ENCODE data around the gene PCDH12.

The PCDH12 gene

DNA sequence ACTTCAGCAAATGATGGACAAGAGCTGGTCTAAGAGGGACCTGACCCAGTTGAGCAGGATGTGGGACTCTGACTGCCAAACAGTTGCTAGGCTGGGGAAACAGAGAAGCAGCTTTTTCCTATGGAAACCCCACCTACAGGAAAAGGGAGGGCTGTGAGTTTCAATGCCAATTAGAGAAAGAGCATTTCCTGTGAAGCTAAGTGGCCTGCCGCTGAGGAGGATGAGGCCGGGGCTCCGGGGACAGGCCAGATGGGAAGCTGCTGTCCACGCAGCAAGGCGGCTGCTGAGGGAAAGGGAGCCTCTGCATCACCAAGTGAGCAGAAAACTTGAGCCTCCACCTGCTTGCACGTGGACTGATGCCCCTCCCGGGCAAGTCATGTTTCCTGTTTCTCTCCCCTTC lies at the start of gene PCDH12:
PCDH12 (minus strand) TSS at position 90 of the 400 bp plus-strand sequence. CDS start 351 bp downstream, outside the sequence.
- no peak for DNase-seq

DNA sequence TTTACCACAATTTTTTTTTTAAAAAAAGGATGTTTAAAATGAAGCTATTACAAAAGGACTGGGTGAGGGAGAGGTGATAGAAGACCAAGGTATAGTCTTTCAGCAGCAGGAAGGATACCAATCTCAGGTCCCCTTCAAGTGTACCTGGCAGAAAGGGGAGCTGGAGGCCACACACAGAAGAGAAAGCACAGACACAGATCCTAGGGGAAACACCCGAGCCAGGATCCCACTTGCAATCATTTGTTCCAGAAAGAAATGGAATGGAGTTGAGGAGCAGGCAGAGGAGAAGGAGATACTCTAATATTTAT lies 49.2 kb upstream of the PCDH12 start:
- no peak for DNase-seq

DNA sequence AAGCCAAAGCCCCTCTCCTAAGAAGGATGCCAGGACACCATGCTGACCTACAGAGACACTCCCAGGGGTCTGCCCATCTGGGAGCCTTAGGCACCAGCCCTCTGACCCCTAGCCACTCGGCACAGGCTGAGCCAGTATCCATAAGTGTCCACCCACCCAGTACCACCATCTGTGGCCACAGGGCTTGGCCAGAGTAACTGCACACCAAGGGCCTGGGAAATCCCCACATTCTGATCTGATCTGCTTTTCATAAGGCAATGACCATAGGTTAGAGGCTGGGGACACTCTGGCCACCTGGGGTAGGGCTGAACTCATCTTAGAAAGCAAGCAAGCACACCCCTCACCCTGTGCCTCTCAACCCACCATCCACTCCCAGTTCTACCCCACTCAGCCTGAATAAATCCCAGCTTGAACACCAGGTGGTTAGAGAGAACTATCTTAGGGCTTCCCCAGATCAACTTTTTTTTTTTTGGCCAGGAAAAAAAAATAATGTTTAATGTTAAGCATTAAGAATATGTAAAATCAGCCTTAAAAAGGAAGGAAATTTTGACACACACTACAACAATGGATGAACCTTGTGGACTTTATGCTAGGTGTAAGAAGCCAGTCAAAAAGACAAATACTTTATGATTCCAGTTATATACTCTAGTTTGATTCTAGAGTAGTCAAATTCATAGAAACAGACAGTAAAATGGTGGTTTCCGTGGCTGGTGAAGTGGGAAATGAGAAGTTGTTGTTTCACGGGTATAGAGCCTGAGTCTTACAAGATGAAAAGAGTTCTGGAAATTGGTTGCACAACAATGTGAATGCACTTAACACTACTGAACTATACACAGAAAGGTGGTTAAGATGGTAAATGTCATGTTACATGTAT lies 48.6 kb upstream of the PCDH12 start:
- DNase-seq, result no peak

DNA sequence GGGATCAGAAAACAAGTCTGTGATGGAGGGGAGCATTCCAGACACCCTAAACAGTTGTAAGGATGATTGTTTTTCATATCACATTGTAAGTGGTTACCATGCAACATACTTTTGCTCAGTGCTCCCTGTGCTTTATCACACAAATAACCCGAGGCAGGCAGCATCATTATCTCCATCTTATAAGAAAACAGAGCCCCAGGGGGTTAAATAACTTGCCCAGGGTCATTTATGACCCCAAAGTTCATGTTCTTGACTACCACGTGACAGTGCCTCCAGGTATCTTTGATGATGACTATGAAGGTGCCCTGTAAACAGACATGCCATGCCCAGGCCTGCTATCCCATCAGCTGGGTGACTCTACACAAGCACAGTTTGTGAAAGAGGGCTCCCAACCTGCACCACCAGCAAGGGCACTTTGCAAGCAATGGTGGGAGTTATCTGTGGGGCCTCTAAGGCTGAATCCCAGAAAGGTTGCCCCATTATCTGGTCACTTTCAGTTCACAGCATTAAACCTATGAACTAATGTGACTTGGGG lies 45.3 kb upstream of the PCDH12 start:
- DNase-seq, result no peak

DNA sequence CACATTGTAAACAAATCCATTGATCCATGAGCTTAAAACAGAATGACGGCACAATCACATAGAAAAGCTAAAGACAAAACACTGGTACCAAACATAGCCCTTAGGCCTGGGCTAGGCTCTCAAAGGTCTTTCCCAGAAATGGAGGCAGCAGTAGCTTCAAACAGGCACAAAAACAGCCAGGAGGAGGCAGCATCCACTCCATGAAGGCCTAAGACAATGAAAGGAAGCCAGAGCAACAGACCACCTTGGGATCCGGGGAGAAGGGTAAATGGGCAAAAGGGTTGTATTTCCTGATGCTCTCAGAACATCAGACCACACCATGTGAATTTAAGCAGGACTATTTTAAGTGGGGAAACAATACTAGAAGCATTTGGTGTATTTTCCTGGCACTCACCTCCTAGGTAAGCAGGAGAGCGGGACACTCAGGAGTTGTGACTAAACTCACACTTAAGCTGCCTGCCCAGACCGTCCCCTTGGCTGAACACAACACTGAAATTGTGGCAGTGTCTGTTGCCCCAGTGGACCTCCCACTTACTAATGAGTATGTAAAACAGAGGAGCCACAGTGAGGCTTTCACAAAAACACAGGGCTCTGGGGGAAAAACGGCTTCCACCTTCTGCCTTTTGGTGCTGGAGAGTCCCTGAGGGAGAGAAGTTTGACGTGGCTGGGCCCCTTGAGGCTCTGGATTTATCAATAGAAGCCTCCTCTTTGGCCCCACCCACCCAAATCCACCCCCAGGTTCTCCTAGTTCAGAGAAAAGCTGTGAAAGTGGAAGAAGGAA lies 42.9 kb upstream of the PCDH12 start:
- no peak for DNase-seq

DNA sequence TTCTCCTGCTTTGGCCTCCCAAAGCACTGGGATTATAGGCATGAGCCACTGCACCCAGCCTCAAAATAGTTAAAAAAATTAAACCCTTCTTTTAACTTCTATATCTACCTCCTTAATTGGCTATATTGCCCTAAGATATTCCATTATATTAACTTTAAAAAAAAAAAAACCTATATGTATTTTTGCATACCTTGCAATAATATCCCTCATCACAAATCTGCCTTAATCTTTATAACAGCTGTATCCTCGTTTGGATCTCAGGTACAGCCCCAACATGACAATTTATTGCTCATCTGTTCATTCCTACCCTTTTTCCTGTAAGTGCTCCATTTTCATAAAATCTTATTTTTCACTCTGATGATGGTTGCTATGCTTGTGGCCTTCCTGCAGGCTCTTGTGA lies 42.2 kb upstream of the PCDH12 start:
- no peak for DNase-seq

DNA sequence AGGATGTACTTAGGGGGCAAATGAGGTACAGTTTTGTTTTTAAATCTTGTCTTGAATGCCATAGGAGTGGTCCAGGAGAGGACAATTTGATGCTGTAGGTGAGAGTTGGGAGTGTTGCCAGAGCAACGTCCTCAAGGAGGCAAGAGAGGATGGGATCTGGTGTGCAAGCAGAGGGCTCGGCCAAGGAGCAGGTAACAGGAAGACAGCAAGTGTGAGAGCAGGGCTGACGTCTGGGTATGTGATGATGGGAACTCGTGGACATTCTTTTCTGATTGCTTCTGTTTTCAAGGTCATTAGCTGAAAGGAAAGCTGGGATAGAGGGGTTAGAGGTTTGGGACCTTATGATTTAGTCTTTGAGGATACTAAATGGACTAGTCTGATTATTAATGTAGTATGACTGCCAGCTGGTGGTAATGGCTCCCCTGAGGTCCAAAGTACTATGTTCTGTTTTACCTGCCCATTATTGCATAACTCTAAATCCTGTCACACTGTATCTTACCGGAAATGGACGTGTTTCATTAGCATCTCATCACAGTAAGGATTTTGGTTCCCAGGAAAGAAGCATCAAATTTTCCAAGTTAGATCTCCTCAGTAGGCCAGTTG lies 39.5 kb upstream of the PCDH12 start:
- DNase-seq, result no peak

DNA sequence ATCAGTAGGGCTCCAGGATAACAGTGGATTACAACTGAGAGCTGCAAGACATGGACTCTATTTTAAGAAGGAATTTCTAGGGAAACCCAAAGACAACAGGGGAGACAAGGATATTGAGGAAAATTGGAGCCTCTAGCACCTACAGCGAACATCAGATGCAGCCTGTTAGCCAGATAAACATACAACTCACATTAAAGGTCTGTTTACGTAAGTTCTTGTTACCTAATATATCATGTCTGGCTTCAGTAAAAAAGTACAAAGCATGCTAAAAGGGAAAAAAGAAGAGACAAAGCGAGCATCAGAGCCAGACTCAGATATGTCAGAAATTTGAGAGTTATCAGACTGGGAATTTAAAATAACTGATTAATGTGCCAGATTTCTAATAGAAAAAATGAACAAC lies 37.7 kb upstream of the PCDH12 start:
- no peak for DNase-seq

DNA sequence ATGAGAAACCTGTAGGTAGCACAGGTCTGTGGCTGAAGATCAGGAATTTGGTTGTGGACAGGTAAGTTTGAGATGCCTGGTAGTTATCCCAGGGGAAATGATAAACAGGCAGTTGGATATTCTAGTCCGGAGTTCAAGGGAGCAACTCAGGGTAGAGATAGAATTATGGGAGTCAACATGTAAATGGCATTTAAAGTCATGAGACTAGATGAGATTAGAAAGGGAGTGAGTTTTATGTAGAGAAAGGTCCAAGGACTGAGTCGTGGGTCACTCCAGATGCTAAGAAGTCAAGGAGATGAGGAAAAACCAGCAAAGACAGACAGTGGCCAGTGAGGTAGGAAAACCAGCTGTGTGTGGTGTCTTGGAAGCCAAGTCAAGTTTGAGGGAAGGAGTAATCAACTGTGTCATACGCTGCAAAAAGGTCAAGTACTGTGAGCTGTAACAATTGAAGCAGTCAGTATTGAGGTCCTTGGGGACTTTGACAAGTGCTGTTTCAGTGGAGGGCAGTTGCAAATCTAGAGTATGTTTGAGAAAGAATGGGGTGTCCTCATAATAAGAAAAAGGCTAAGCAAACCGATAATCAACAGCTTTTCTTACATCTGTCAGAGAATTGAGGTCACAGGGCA lies 36.6 kb upstream of the PCDH12 start:
- DNase-seq, result no peak

DNA sequence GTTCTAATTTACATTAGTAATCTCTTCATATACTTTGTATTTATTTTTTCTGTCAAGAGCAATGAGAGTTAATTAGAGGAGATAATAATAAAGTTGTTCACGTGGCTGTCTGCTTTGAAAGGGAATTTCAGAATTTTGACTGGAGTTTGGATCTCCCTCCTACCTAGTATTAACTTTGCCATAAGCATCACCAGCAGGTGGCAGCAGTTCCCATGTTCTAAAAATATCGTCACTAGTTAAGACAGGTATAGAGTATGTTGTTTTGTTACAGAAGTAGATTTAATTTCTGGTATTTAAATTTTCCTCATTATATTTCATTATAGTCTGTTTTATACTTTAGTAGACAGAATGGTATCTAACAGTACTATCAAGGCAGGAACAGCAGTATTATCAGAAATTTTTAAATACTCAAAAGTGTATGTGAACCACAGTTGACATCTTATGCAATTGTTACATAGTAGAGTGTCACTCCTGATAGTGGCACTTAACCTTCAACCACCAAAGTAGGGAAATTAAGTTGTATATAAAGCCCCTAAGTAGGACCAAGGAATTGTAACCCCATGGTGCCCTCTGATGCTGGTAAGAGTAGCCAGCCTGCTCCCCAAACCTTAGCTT lies 34.5 kb upstream of the PCDH12 start:
- DNase-seq, result no peak

DNA sequence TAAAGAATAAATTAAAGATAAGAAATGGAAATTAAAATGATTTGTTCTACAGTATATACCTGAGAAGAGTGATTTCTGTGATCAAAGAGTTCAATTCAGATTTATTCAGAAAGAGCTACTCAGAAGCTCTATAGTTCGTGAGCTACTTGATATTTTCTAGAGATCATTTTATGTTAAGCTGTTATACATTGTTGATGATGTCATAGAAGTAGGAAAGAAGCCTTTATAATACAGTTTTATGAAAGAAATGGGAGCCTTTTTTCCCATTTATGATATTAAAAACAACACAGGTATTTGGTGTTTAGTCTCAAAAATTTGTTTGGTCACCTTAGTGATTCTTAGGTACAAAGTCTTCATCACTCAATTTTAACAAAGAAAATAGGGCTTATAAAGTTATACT lies 31.7 kb upstream of the PCDH12 start:
- no peak for DNase-seq

DNA sequence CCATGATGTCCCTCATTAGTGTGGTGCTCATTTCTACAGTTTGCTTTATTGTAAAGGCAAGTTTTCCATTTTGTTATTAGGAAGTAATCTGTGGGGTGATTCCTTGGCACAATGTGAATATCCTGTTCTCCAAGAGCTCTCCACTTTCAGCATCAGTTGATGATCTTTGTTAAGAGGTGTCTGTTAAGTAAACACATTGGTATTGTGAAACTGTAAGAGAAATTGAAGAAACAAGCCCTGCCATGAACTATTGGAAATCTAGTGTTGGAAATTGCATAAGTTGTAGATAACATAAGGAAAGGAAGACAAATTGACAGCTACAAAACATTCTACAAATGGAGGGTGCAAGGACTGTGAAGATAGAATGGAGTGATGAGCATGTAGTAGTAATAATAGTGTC lies 28.1 kb upstream of the PCDH12 start:
- no peak for DNase-seq

DNA sequence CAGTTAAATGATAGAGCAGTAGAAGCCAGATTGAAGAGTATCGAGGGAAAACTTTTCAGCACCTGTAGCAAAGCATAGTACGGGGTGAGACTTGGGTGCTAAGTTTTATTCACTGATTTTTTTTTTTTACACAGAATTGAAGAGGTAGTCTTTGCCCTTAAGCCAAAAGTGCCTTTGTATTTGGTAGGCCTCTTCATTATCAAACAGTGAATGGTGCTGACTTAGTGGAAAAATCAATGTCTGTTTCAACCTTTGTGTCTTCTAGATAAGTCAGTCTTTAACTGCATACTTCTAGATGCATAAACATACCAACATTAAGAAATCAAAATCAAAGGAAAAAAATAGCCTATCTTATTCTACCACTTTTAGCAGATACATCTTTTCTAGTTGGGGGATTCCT lies 24.6 kb upstream of the PCDH12 start:
- no peak for DNase-seq

DNA sequence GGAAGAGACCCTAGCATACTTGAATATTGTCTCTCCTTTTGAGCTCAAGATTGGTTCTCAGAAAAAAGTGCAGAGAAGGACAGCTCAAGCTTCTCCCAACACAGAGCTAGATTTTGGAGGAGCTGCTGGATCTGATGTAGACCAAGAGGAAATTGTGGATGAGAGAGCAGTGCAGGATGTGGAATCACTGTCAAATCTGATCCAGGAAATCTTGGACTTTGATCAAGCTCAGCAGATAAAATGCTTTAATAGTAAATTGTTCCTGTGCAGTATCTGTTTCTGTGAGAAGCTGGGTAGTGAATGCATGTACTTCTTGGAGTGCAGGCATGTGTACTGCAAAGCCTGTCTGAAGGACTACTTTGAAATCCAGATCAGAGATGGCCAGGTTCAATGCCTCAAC lies 20.4 kb upstream of the PCDH12 start:
- no peak for DNase-seq

DNA sequence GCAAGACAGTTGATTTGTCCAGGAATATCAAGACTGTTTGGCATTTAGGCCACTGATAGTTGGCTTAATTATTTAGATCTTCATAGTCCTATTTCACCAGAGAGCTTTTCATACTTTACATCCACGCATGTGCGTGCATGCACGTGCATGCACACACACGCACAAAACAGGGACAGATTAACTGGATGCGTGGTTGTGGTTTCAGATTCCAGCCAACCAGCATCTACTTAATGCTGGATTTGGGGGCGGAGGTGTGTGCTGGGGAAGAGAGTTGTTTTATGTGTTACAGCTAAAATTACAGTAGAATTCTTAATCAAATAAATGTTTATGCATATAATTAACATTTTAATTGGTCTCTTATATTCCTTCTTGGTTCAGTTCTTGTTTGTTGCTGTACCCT lies 18.2 kb upstream of the PCDH12 start:
- DNase-seq, result no peak

DNA sequence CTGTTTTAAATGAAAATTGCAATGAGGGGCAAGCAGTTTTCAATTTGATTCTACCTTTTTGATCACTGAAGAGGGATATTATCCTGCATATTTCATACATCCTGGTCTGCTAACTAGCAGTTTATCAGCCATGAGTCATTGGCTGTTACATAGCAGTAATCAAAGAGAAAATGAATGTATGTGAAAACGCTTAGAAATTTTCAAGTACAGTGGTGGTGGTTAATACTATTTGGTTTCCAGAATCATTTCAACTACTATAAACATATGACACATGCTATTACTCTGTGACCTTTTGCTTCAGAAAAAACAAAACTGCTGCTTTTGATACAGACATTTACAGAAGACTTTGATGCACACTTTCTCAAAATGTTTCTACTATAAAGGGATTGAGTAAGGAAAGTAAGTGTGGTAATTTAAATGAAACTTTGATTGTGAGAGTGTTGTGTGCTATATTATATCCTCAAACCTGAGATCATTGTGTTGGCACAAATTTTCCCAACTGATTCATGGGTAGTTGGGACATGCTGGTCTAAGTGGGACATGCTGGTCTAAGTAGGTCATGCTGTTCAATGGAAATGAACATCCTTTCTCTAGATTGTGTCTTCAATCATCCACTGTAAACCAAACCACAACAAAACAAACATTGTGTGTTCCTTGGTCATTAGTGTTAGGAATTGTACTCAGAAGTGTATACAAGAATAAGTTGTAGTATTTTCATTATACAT lies 16.0 kb upstream of the PCDH12 start:
- no peak for DNase-seq

DNA sequence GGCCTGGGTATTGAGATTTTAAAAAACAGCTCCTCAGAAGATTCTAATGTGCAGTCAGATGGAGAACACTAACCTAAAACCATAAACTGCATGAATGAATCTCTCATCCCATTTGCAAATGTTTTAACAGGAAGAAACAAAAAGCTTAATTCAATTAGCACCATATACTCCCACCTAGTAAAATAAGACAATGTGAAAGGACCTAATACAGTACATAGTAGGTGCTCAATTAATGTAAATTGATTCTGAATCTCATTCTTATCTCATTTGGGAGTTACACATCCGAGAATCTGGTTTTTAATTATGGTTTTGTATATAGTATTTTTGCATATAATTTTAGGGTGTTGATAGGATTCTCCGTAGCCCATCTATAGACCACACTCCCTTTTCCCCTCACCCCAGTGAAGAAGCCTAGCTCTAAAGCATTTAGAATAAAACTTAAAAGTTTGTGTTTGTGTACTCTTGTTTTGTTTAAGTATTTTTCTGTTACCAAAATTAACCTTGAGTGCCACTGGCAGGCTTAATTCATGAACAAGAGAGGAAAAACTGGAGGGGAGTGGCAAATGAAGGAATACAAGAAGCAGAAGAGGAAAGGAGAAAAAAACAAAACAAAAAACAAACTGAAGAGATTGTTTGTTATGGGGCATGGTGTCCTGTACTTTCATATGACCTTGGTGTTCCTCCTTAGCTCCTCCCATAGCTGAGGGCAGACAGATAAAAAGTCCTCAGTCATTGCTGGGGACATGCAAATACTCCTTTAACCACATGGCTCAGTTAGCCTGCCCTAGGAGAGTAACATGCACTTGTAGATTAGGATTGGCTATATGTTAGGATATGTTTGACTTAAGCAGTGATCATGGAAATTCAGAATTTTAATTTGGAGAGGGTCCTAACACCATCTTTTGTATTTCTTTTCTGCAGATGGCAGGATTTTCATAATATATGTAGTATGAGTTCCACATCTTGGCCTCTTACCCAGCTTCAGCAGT lies 12.1 kb upstream of the PCDH12 start:
- DNase-seq, result no peak

DNA sequence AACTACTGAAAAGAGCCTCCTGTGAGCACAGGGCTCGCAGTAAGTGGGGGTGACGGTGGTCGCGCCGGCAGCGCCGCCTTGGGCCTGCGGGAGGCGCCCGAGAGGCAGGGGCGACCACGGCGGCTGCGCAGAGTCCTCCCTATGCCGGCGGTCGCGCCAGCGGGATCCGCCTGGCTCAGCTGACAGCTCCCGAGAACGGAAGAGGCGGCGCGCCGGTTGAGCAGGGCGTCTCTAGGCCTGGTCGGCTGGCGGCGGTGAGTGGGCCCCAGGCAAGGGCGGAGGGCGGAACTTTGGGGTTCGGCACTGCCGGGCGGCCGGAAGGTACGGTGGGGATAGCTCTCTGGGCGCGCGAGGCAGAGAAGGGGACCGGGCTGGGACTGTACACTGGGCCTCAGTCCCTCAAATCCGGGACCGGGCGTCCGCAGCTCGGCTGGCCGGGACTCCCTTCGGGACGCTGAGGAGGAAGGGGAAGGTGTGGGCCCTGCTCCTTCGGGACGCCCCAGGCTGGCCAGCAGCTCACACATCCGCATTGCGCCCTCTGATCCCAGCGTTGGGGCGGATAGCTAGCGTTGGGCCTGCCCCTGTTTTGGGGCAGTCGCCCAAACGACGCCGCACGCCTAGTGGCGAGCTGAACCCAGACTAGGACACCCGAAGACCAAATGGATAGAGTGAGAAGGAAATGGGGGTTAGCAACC lies 11.1 kb upstream of the PCDH12 start, which contains the start of gene RNF14:
RNF14 (plus strand) TSS at position 192 of the 695 bp plus-strand sequence. CDS start 4,484 bp downstream, outside the sequence.
- peak; percentile 70 for DNase-seq

DNA sequence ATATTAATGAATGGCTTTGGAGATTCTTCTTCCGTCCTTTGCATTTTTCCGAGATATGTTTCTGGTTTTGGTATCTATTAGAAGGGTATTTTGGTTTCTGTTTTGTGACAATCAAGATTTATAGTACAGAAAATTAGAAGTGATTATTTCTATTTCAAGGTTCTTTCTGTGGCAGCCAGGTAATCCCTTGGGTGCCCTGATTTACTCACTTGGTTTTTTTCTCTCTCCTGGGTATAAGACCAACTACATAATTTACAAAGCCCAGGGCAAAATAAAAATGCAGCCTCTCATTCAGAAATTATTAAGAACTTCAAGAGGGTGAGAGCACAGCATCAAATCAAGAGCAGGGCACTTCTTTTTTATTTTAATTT lies 8.9 kb upstream of the PCDH12 start:
- DNase-seq, result no peak

Measured in 8988T (cell line).